Suprapubic skin (tissue), 4 donors: ENCODE data around the gene RNASE8.

Experiments used
- POLR2A ChIP-seq, 2 donors: fragments of 450-650 bp; IDR thresholded peaks; one replicate each; pipeline ENCODE4 v1.6.1; 2017; ENCODE audit warnings: antibody characterized with exemption in 2 of 2, mild to moderate bottlenecking in 2 of 2, moderate library complexity in 2 of 2
- POLR2AphosphoS5 ChIP-seq, 3 donors: sonication (generic); formaldehyde crosslinking; IDR thresholded peaks; one replicate each; pipeline ENCODE4 v1.6.1; 2017; ENCODE audit warnings: antibody characterized with exemption in 3 of 3
- TF ChIP-seq, protein P1 (sequence below), 2 donors: fragments of 200-600 bp in 1 of 2; fragments of 450-650 bp in 1 of 2; sonication (generic) in 1 of 2; IDR thresholded peaks; one replicate each; pipeline ENCODE4 v1.5.1; 2016 to 2019; ENCODE audit warnings: antibody characterized with exemption in 2 of 2, mild to moderate bottlenecking in 1 of 2, moderate library complexity in 1 of 2

- TF ChIP-seq, protein P1, sequence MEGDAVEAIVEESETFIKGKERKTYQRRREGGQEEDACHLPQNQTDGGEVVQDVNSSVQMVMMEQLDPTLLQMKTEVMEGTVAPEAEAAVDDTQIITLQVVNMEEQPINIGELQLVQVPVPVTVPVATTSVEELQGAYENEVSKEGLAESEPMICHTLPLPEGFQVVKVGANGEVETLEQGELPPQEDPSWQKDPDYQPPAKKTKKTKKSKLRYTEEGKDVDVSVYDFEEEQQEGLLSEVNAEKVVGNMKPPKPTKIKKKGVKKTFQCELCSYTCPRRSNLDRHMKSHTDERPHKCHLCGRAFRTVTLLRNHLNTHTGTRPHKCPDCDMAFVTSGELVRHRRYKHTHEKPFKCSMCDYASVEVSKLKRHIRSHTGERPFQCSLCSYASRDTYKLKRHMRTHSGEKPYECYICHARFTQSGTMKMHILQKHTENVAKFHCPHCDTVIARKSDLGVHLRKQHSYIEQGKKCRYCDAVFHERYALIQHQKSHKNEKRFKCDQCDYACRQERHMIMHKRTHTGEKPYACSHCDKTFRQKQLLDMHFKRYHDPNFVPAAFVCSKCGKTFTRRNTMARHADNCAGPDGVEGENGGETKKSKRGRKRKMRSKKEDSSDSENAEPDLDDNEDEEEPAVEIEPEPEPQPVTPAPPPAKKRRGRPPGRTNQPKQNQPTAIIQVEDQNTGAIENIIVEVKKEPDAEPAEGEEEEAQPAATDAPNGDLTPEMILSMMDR (IDR thresholded peaks at IDR 0.05), result no peak
- no peak for TF ChIP-seq POLR2A (IDR thresholded peaks at IDR 0.05)
- TF ChIP-seq POLR2AphosphoS5 (IDR thresholded peaks at IDR 0.05), result no peak
Measured at GRCh38 chr14:21086908-21087293, 29.3 kb downstream of the RNASE8 start.
